Measurements from ENCODE around the gene UBL4A.

DNA sequence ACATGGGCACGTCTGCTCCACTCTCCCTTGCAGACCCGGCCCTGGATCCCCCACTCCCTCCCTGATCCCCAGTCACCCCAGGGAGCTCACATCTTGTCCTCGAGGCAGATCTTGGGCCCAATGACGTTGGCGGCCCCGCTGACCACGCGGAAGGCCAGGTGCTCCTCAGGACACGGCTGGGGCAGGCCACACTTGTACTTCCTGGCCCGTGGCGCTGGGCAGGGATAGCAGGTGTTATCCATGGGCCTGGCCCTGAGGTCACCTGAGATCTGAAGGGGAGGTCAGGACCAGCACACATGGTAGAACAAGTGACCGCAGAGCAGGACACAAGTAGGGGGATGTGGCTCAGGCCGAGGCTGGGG, 21.9 kb upstream of the UBL4A start:
- TF ChIP-seq, protein P1, sequence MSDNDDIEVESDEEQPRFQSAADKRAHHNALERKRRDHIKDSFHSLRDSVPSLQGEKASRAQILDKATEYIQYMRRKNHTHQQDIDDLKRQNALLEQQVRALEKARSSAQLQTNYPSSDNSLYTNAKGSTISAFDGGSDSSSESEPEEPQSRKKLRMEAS (IDR thresholded peaks at IDR 0.05; ENCODE audit: insufficient read depth, insufficient read length): no peak
- TF ChIP-seq, protein P2, sequence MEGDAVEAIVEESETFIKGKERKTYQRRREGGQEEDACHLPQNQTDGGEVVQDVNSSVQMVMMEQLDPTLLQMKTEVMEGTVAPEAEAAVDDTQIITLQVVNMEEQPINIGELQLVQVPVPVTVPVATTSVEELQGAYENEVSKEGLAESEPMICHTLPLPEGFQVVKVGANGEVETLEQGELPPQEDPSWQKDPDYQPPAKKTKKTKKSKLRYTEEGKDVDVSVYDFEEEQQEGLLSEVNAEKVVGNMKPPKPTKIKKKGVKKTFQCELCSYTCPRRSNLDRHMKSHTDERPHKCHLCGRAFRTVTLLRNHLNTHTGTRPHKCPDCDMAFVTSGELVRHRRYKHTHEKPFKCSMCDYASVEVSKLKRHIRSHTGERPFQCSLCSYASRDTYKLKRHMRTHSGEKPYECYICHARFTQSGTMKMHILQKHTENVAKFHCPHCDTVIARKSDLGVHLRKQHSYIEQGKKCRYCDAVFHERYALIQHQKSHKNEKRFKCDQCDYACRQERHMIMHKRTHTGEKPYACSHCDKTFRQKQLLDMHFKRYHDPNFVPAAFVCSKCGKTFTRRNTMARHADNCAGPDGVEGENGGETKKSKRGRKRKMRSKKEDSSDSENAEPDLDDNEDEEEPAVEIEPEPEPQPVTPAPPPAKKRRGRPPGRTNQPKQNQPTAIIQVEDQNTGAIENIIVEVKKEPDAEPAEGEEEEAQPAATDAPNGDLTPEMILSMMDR (IDR thresholded peaks at IDR 0.05; ENCODE audit: extremely low read depth in 1 of 2, insufficient read depth in 1 of 2, low read depth in 1 of 2, low read length in 2 of 2): no peak
- TF ChIP-seq EZH2 (IDR thresholded peaks at IDR 0.05; ENCODE audit: borderline replicate concordance, low read depth, low read length, severe bottlenecking) (no peak), POLR2A (IDR thresholded peaks at IDR 0.05; ENCODE audit: low read depth, low read length) (no peak)
